GM19468 (cell line): ENCODE results near the gene MED16.
"Not testable (repeated sequence)": the region's sequence is repeated elsewhere in the genome, so short reads cannot be mapped to it uniquely, and the experiment has no call there.

ENCODE experiments used
- ATAC-seq: cut with Tn5 transposase; IDR thresholded peaks from one replicate; pipeline ENCODE4 v1.9.1; 2021; ENCODE audit warnings: mild to moderate bottlenecking, moderate library complexity, moderate number of reproducible peaks; ENCODE audit not compliant: unreplicated experiment; ENCODE audit errors: extremely low read depth

MED16 gene

DNA sequence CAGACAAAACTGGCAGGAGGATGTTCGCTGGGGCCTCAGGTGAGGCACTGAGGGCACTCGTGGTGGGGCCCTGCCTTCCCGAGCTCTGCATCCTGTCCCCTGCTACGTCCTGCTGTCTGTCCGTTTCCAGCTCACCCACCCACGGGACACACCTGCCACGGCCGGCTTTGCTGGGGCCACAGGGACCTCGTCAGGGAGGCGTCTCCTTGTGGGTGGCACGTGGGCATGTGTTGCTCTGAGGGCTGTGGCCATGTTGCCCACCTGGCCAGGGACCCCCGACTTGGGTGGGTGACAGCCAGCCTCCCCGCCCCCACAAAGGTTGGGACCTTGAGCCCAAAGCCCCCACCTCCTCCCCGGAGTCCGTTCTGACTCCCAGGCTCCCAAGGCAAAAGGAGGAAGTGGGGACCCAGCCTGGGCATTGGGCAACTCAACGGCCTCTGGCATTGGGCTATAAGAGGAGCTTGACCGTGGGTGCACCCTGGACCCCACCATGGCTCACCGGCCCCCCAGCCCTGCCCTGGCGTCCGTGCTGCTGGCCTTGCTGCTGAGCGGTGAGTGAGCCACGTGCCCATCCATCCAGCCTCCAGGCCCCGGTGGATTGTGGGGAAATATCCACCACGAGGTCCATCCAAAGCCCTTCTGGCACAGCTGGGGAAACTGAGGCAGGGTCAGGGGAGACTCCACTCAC, 52.3 kb downstream of the MED16 start, which contains the start of gene PRTN3:
TSS of gene PRTN3 (plus strand) at position 481 of the 688 bp plus-strand sequence. CDS start at position 491, 10 bp downstream.
- no peak for ATAC-seq

DNA sequence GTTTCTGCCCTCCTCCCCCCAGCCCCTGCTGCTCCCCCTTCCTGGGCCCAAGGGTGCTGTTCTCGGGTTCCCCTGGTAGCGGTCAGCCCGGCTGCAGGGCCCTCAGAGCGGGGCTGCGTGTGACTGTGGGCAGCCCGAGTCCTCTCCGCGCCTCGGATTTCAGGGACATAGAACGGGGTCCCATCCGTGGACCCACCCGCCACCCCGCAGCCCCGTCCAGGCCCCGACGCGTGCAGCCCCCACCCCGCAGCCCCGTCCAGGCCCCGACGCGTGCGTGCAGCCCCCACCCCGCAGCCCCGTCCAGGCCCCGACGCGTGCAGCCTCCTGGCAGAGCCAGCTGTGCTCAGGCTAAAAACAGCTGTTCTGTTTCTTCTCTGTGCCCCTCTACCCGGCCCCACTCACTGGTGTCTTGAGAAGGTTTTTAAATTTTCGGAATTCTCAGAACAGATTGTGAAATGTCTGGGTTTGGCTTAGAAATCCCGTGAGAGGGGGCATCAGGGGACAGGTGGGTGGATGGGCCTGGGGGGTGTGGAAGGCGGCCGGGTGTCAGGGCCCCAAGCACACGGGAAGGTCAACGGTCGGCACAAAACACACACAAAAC, 57.7 kb downstream of the MED16 start:
- no peak for ATAC-seq

DNA sequence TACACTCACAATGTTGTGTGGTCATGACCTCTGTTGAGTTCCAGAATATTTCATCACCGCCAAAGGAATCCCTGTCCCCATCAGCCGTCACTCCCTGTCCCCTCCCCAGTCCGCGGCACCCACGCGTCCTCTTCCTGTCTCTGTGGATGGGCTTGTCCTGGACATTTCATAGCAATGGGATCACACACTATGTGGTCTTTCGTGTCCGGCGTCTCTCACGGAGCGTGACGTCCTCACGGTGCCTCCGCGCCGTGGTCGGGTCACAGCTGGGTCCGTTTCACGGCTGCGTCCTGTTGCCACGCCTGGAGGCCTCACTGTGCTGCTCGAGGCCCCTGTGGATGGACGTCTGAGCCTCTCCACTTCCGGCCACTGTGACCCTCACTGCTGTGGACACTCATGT, 58.8 kb downstream of the MED16 start:
- ATAC-seq: no peak

DNA sequence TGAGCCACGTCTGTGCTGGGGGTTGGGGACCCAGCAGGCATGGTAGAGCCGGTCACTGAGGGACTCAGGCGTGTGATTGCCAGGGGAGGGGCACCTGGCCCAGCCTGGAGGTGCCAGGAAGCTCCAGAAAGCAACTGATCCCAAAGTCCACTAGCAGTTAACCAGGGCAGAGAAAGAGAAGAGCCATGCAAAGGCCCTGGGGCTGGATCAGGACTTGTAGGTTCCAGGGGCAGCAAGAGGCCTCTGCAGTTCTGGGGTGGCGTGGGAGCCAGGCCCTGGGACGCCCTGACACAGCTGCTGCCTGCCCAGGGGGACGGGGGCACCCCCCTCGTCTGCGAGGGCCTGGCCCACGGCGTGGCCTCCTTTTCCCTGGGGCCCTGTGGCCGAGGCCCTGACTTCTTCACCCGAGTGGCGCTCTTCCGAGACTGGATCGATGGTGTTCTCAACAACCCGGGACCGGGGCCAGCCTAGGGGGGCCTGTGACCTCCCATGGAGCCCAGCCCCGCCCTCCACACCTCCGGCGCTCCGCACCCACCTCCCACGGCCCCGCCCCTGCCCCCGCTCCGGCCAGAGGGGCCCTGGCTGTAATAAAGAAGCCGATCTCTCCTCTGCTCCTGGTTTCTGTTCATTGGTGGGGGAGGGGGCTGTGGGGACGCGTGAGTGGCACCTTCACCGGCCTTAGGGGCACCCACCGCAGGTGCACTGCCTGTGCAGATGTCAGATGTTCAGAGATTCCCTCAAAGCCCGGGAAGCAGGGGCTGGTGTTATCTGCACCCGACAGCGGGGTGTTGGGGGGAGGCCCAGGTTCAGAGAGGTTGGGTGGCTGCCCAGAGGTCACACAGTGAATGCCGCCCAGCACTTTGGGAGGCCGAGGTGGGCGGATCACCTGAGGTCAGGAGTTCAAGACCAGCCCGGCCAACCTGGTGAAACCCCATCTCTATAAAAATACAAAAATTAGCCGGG, 61.3 kb downstream of the MED16 start:
- no peak for ATAC-seq

DNA sequence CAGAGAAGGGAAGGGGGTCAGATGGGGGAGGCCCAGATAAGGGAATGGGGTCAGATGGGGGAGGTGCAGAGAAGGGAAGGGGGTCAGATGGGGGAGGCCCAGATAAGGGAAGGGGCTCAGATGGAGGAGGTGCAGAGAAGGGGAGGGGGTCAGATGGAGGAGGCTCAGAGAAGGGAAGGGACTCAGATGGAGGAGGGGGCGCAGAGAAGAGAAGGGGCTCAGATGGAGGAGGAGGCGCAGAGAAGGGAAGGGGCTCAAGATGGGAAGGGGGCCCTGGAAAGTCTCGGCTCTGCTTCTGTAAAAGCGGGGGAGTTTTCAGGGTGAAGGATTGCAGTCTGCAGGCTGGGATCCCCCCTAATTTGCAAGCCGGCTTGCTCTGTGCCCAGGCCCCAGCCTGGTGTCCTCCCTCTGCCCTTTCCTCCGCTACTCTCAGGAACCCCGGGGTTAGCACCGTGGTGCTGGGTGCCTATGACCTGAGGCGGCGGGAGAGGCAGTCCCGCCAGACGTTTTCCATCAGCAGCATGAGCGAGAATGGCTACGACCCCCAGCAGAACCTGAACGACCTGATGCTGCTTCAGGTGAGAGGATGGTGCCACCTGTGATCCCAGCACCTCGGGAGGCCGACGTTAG, 63.7 kb downstream of the MED16 start:
- ATAC-seq: no peak

DNA sequence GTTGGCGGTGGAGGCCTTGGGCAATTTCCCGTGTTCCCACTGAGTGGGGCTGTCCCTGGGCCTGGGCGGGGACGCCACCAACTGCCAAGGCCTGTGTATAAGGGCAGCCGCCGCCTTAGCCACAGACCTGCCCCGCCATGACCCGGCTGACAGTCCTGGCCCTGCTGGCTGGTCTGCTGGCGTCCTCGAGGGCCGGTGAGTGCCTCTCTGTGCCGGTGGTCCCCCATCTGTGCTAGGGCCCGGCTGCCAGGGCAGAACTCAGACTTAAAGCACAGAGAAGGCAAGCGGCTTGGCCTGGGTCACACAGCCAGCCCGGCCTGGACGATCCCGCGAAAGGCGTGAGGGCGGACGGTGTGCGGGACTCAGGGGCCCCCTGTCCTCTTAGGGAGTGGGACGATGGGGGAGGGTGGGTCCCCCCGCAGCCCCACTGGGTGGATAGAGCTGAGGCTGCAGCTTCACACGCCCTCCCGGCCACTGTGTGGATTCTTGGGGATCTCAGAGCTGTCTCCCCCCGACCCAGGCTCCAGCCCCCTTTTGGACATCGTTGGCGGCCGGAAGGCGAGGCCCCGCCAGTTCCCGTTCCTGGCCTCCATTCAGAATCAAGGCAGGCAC, 65.2 kb downstream of the MED16 start, which contains the start of gene AZU1:
TSS of gene AZU1 (plus strand) at position 128 of the 612 bp plus-strand sequence. CDS start at position 138, 10 bp downstream.
- ATAC-seq: no peak

DNA sequence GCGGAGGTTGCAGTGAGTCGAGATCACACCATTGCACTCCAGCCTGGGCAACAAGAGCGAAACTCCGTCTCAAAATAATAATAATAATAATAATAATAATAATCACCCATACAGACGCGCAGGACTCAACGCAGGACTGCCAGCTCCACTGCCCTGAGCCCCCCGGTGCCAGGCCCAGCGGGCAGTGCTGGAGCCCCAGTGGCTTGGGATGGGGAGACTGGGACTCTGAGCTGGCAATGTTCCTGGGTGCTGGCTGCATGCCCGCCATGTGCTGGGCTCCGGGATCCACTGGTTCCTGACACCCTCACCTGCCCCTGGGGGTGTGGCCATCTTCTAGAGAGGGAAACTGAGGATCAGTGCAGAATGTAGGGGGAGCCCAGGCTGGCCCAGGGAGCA, 65.7 kb downstream of the MED16 start:
- ATAC-seq: no peak

DNA sequence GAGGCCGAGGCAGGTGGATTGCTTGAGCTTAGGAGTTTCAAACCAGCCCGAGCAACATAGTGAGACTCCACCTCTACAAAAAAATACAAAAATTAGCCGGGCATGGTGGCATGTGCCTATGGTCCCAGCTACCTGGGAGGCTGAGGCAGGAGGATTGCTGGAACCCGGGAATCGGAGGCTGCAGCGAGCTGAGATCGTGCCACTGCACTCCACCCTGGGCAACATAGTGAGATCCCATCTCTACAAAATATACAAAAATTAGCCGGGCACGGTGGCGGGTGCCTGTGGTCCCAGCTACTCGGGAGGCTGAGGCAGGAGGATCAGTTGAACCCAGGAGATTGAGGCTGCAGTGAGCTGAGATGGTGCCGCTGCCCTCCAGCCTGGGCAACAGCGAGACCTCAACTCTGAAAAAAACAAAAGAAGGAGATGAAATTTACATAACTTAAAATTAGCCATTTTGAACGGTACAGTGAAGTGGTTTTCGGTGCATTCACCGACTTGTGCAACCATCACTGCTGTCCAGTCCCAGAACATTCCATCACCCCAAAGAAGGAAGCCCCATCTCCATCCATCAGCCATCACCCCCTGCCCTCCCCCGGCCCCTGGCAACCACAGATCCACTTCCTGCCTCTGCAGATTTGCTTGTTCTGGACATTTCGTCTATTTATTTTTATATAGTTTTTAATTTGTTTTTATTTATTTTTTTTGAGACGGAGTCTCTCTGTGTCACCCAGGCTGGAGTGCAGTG, 66.9 kb downstream of the MED16 start:
- no peak for ATAC-seq

DNA sequence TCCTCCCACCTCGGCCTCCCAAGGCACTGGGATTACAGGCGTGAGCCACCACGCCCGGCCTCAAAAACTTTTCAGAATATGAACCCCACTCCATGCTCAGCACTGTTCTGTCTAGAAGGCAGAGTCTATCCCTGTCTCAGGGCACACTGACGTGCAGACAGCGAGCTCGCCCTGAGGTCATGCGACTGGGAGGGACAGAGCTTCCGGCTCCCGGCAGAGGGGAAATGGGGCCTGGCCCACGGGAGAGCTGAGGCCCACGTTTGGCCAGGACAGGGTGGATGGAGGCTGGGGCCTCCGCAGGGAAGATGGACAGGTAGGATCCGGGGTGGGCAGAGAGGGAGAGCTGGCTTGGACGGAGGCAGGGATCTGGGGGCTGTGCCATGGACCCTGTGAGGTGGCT, 68.1 kb downstream of the MED16 start:
- ATAC-seq: no peak

DNA sequence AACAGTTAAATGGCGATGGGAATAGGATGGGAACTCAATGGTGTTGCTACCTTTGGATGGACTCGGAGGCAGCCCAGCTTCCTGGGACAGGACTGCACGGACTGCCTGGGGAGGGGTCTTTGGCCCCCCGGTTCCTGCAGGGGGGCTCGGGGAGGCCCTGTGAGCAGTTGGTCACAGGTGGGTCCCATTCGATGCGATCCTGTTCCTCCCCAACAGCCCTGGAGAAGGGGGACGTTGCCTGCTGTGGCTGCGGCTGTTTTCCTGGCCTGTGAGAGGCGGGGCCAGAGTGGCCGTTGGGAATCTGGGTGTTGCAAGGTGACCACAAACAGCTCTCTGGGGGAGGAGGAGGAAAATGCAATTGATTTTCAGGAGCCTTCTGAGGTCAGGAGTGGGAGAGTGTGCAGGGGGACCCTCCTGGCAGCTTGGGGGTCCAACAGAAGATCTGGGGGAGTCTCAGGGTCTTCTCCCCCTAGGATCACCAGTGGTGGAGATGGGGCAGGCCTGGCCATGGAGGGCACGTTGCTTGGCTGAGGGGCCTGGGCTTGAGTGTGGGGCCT, 69.3 kb downstream of the MED16 start:
- ATAC-seq: no peak

DNA sequence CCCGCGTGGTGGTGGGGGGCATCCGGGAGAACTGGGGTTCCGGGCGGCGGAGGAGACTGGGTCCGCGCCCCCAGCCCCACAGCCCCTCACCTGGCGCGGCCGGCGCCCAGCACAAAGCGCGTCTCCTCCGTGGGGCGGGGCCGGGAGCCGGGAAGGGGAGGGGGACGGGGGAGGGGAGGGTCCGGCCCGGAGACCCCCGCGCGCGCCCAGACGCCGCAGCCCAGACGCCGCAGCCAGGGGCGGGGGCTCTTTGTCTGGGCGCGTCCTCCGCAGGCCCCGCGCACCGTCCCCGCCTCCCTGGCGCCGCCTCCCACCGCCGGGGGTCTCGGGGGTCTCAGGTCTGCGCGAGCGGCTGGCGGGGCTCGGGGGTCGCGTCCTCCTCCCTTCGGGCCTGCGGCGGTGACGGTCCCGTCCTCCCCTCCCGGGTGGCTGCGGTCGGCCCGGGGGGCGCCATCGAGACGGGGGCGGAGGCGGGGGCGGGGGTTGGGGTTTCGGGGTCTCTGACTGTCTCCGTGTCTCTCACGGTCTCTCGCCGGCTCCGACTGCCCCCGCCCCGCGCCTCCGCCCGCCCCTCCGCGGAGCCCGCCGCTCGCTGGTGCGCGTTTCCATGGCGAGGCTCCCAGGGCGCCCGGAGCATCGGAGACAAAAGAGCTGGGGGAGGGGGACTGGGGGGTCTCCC, 71.0 kb downstream of the MED16 start, which contains the start of gene PLPPR3:
TSS of gene PLPPR3 (minus strand) at position 131 of the 679 bp plus-strand sequence. CDS start 396 bp downstream, outside the sequence.
- ATAC-seq: no peak

DNA sequence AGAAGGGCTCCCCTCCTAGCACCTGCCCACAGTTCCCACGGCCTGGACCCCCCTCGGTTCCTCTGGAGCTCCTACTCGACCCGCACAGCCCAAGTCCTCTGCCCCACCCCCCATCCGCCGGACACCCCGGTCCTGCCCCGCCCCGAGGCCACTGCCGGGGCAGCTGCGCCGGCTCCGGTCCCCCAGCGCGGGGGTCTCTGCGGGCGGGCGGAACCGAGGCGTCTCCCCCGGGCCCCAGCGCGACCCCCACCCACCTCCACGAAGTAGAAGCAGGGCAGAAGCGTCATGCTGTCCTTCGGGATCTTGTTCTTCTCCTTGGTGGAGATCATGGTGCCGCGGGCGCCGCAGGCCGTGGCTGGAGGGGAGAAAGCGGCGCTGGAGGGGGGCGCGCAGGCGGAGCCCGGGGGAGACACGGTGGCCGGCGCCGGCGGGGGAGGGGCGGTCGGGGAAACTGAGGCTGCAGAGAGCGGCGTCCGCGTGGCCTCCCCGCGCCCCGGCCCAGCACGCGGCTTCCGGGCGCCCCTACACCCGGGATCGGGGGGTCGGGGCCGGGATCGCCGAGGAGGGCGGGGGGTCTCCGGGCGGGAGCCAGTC, 71.7 kb downstream of the MED16 start:
- ATAC-seq: no peak

DNA sequence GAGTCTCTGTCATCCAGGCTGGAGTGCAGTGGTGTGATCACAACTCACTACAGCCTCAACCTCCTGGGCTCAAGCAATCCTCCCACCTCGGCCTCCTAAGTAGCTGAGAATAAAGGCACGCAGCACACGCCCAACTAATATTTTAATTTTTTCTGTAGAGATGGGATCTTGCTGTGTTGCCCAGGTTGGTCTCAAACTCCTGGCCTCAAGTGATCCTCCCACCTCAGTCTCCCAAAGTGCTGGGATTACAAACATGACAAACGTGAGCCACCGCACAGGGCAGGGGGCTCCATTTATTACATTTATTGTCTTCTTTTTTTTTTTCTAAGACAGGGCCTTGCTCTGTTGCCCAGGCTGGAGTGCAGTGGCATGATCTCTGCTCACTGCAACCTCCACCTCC, 72.8 kb downstream of the MED16 start:
- ATAC-seq: not testable (repeated sequence)
